MM.1S (cell line): ENCODE measurements around the gene CFAP77.

Source experiments
- CTCF ChIP-seq: fragments of 300-600 bp; sonication (generic); IDR thresholded peaks from 2 replicates; pipeline ENCODE4 v1.5.1; 2016; ENCODE audit warnings: antibody characterized with exemption, low read length, mixed read lengths
- EZH2phosphoT487 ChIP-seq: fragments of 300-600 bp; sonication (generic); IDR thresholded peaks from 2 replicates; pipeline ENCODE4 v1.6.1; 2018; ENCODE audit warnings: antibody characterized with exemption, low read length

GRCh38 chr9:132517815-132518550 lies 108.0 kb downstream of the CFAP77 start:
- TF ChIP-seq CTCF, result no peak
- TF ChIP-seq EZH2phosphoT487, result no peak
